ENCODE results near the gene ZNF512. TPM values are rescaled to one million over a fixed set of nuclear protein-coding genes. Genes with fewer than 3 reads are reported as not detected.

Gene ZNF512
- total and polyA plus RNA-seq, 9 of the 15 experiments (the other 6 are each of a cell fraction or from before 2014, with no cell fraction given), result 24.7 to 101 (median 65.9) TPM

- TF ChIP-seq E2F3 (CRISPR knock-in tag; IDR thresholded peaks at IDR 0.05) (peak; percentile 13; the same call in 1 of the 2 replicates), PATZ1 (CRISPR knock-in tag; IDR thresholded peaks at IDR 0.05; ENCODE audit: borderline replicate concordance) (no peak), RFX1 (IDR thresholded peaks at IDR 0.05) (no peak), CHD7 (IDR thresholded peaks at IDR 0.05; ENCODE audit: low read depth, low read length) (no peak), HNRNPUL1 (IDR thresholded peaks at IDR 0.05; ENCODE audit: low read length) (no peak), HDAC2 (IDR thresholded peaks at IDR 0.05) (0 out of 2 replicates have a peak, but pooled peaks have one; percentile 15), PTBP1 (IDR thresholded peaks at IDR 0.05; ENCODE audit: low read depth, low read length) (0 out of 2 replicates have a peak, but pooled peaks have one; percentile 8), SETDB1 (IDR thresholded peaks at IDR 0.05; ENCODE audit: low read length) (peak; percentile 87), PCBP1 (IDR thresholded peaks at IDR 0.05; ENCODE audit: low read depth, low read length, poor library complexity, severe bottlenecking) (no peak), ARID2 (IDR thresholded peaks at IDR 0.05) (no peak), TSC22D4 (tag; IDR thresholded peaks at IDR 0.05) (no peak), ZKSCAN3 (CRISPR knock-in tag; IDR thresholded peaks at IDR 0.05) (no peak), COPS2 (conservative IDR thresholded peaks at IDR 0.05) (no peak), KAT8 (IDR thresholded peaks at IDR 0.05; ENCODE audit: low read depth) (no peak), MLX (CRISPR knock-in tag; conservative IDR thresholded peaks at IDR 0.05) (no peak)
Measured at GRCh38 chr2:27582695-27583389, at the start of gene ZNF512 (continued).

Measured in K562 (cell line).